BJ (cell line): ENCODE results near the gene ARHGAP26. TPM values are rescaled to one million over a fixed set of nuclear protein-coding genes. Genes with fewer than 3 reads are reported as not detected.

ENCODE experiments used
- CTCF ChIA-PET: fragments of 350-600 bp; formaldehyde crosslinking; extraction: SDS; loops from one replicate; lab custom pipeline; 2021; ENCODE audit warnings: antibody characterized with exemption, inconsistent platforms; lab: Yijun Ruan, JAX
- POLR2A ChIA-PET: fragments of 300-600 bp; sonication (Branson Sonifier 250); formaldehyde crosslinking; extraction: SDS; loops from one replicate; lab custom pipeline; 2021; ENCODE audit warnings: antibody characterized with exemption; lab: Charles Lee
- DNase-seq: peaks from one replicate; pipeline ENCODE4 v3.0.0-alpha.2; 2011; ENCODE audit warnings: low read depth
- H3K27me3 ChIP-seq: 2 replicates; pipeline ENCODE4 v1.6.0; 2011; ENCODE audit warnings: low read length; ENCODE audit not compliant: control insufficient read depth, insufficient read depth
- H3K36me3 ChIP-seq: 2 replicates; pipeline ENCODE4 v1.5.1; 2011; ENCODE audit warnings: low read length; ENCODE audit not compliant: control insufficient read depth, insufficient read depth
- H3K4me3 ChIP-seq: 2 replicates; pipeline ENCODE4 v1.5.1; 2011; ENCODE audit warnings: low read depth, mild to moderate bottlenecking, control low read depth, low read length
- polyA plus RNA-seq: library from polyadenylated mRNA; depleted of rRNA; stranded (reverse); fragments of >200 nt; gene quantifications from 2 replicates; pipeline ENCODE4 v1.2.3, GENCODE V29; 2011
- TF ChIP-seq, protein P1 (sequence below): IDR thresholded peaks from 2 replicates; pipeline ENCODE4 v1.5.1; 2011; ENCODE audit warnings: low read depth, mild to moderate bottlenecking, control low read depth, inconsistent platforms, low read length, moderate library complexity; ENCODE audit not compliant: insufficient read depth

The ARHGAP26 gene
- polyA plus RNA-seq, 1 experiment = 4.8 TPM

DNA sequence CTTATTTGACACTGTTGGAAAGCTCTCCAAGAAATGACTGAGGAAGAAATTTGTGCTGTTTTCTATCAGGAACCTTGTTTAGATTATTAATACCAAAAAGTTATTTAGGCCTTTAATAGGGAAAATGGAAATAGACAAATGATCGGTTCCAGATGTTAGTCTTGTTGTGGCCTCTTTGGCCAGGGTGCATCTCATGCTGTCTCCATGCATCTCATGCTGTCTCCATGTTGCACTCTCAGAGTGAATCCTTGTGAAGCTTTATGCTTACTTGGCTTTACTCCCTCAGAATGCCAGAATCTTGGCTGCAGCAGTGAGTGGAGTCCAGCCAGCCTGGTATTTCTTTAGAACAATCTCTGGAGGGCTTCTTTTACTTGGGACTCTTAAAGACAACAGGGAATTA lies 185.5 kb downstream of the ARHGAP26 start:
- DNase-seq = no peak
- CTCF ChIA-PET = no interaction called here
- H3K36me3 ChIP-seq = no peaks in the 10 kb centered on the region
- no peaks in the 10 kb centered on the region for H3K27me3 ChIP-seq
- no peak overlapping the region for H3K4me3 ChIP-seq
- TF ChIP-seq, protein P1, sequence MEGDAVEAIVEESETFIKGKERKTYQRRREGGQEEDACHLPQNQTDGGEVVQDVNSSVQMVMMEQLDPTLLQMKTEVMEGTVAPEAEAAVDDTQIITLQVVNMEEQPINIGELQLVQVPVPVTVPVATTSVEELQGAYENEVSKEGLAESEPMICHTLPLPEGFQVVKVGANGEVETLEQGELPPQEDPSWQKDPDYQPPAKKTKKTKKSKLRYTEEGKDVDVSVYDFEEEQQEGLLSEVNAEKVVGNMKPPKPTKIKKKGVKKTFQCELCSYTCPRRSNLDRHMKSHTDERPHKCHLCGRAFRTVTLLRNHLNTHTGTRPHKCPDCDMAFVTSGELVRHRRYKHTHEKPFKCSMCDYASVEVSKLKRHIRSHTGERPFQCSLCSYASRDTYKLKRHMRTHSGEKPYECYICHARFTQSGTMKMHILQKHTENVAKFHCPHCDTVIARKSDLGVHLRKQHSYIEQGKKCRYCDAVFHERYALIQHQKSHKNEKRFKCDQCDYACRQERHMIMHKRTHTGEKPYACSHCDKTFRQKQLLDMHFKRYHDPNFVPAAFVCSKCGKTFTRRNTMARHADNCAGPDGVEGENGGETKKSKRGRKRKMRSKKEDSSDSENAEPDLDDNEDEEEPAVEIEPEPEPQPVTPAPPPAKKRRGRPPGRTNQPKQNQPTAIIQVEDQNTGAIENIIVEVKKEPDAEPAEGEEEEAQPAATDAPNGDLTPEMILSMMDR = no peak
- POLR2A ChIA-PET = no interaction called here

DNA sequence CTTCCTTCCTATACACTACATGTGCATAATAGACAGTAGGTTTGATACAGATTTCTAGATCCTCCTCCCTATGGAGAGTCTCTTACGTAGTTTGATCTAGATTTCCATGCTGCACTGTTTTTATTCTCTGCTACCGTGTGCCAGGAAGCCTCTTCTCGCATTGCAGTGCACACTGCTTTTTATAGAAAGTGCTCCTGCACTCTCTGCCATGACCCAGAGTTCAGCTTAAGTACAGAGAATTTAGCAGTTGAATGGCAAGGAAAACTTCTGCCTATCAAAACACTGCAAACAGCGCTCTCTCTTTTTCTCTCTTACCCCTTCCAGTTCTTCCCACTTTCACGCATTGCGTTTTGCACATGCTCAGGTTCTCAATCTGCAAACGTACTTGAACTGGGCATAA lies 187.4 kb downstream of the ARHGAP26 start:
- ChIA-PET CTCF (no interaction called here), POLR2A (no interaction called here)
- H3K27me3 ChIP-seq = no peaks in the 10 kb centered on the region
- no peaks in the 10 kb centered on the region for H3K36me3 ChIP-seq
- no peak overlapping the region for H3K4me3 ChIP-seq
- TF ChIP-seq, protein P1 = no peak
- DNase-seq = no peak

DNA sequence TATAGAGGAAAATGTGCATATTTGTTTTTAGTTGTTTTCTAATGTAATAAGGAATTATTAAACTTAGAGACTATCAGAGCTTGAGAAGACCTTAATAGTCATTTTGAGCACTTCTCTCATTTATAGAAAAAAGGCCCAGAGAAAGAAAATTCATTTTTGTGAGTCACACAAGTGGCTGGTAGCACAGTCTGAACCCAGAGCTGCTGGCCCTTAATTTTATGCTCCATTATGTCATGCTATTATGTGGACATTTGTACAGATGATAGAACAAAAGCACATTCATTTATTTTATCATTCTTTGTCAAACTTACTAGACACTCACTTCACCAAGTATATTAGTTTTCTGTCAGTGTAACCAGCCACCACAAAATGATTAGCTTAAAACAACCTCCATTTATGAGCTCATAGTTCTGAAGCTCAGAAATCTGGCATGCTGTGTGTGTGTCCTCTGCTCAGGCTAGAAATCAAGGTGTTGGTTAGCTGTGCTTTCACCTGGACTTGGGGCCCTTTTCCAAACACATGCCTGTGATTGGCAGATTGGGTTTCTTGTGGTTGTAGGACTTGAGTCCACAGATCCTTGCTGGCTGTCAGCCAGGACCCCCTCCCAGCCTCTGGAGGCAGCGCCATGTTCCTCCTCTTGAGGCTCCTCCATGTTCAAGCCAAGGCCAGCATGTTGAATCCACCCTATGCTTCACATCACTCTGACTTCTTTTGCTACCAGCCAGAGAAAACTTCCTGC lies 188.9 kb downstream of the ARHGAP26 start:
- ChIA-PET CTCF (interaction anchor here (0.7 to 1.3 kb wide), 2 partner anchors 16 to 19 kb away, joined by 3 to 4 read pairs; no protein-coding TSS in a partner anchor), POLR2A (interaction anchor here (0.7 kb wide), 1 partner anchor 595 kb away, joined by 7 read pairs; no protein-coding TSS in a partner anchor)
- no peaks in the 10 kb centered on the region for H3K27me3 ChIP-seq
- TF ChIP-seq, protein P1 = no peak
- H3K36me3 ChIP-seq = no peaks in the 10 kb centered on the region
- no peak for DNase-seq
- no peak overlapping the region for H3K4me3 ChIP-seq

DNA sequence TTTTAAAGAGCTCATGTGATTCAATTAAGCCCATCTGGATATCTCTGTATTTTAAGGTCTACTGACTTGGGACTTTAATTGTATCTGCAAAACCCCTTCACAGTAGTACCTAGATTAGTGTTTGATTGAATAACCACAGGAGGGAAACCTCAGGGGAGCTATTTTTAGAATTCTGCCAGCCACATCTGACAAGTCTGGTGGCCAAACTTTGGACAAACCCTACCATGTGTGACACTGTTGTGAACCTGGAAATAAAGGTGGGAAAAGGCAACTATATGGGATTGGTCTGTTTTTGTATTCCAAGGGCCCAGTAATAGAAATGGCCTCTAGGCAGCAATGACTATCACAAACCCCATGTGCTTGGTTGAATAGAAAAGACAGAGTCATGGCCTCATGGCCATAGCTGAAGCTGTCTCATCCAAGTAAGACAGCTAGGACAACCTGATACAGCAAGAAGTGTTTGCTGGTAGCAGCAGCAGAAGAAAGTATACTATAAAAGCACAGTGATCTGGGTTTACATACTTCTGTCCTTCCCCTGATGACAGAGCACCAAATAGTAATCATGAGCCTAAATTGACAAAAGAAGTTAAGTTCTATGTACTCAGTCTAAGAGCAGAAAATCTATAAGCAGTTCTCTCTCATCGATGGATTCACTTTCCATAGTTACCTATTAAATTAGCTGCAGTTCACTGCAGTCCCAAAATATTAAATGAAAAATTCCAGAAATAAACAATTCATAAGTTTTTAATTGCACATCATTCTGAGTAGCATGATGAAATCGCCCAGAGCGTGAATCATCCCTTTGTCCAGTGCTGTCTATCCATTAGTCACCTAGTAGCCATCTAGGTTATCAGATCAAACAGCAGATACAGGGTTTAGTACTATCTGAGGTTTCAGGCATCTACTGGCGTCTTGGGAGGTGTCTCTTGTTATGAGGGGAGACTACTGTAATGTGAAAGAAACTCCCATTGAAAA lies 189.8 kb downstream of the ARHGAP26 start:
- no peaks in the 10 kb centered on the region for H3K27me3 ChIP-seq
- peak; percentile 46 for DNase-seq
- no peaks in the 10 kb centered on the region for H3K36me3 ChIP-seq
- CTCF ChIA-PET = interaction anchor here (1.3 to 1.5 kb wide), 2 partner anchors 15 to 38 kb away, joined by 4 to 5 read pairs; no protein-coding TSS in a partner anchor
- no peak overlapping the region for H3K4me3 ChIP-seq
- TF ChIP-seq, protein P1 = no peak
- POLR2A ChIA-PET = no interaction called here
